Stimulated activated CD8-positive, alpha-beta memory T cell treated with anti-CD3 and anti-CD28 coated beads, Interleukin-12 subunit alpha, Interleukin-12 subunit beta, amount 100 ng/mL, for 4 hours (primary cell): ENCODE results near the gene TMEM270.

ENCODE experiments used
- DNase-seq: peaks from one replicate; pipeline ENCODE4 v3.0.0-alpha.2; 2020; ENCODE audit warnings: low read depth

Gene TMEM270

DNA sequence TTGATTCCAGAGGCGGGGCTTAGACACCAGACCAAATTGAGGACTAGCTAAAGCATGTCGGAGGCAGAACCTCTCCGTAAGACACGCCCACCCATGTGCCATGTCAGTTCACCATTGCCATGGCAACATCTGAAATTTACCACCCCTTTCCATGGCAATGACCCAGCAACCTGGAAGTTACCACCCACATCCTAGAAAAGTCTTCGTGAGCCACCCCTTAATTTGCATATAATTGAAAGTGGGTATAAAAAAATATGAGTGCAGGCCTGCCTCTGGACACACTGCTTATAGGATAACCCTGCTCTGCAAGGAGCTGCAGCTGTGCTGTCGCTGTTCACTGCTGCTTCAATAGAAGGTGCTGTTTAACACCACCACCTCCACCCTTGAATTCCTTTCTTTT, 28.0 kb downstream of the TMEM270 start:
- DNase-seq: no peak

DNA sequence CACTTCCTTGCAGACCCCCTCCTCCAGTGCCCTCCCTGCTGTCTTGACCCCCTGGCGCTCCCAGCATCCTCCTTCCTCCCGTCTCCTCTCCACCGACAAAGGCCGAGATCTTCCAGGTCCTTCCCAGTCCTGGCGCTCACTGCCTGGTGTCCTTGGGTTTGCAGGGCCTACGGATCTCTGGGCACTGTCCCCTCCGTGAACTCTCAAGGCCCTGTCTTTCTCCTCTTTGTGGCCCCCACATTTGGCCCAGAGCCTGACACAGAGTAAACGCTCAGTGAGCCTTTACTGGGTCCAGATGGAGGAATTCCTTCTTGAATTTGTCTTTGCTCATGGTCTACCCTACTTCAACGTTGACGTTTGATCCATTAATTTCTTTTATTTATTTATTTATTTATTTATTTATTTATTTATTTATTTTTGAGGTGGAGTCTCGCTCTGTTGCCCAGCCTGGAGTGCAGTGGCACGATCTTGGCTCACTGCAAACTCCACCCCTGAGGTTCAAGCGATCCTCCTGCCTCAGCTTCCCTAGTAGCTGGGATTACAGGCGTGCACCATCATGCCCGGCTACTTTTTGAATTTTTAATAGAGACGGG, 29.7 kb downstream of the TMEM270 start:
- DNase-seq: no peak

DNA sequence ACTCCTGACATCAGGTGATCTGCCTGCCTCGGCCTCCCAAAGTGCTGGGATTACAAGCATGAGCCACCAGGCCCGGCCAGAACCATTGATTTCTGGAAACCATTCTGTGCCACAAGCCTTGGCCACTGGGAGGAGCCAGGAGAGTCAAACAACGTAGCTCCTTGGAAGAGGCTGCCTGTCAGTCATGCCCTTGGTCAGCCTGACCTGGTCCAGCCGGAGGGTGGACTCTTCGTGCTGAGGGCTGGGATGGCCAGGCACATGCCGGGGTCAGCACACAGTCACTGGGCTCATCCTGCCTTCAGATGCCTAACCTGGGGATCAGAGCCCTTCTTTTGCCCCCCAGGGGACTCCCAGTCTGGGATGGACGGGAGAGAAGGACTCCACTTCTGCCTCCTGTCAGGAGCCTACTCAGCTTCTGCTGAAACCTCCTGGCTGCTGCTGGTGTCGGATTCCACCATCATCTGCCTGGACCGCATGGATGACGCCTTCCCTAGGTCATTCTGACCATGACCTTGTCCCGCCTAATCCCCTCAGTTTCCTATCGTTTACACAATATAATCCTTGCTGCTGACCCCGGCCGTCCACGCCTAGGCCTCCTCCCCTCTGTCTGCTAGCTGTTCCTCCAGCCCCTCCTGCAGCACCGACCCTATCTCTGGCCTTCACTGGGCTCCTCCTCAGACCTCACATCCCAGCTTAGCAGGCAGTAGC, 30.4 kb downstream of the TMEM270 start:
- no peak for DNase-seq

DNA sequence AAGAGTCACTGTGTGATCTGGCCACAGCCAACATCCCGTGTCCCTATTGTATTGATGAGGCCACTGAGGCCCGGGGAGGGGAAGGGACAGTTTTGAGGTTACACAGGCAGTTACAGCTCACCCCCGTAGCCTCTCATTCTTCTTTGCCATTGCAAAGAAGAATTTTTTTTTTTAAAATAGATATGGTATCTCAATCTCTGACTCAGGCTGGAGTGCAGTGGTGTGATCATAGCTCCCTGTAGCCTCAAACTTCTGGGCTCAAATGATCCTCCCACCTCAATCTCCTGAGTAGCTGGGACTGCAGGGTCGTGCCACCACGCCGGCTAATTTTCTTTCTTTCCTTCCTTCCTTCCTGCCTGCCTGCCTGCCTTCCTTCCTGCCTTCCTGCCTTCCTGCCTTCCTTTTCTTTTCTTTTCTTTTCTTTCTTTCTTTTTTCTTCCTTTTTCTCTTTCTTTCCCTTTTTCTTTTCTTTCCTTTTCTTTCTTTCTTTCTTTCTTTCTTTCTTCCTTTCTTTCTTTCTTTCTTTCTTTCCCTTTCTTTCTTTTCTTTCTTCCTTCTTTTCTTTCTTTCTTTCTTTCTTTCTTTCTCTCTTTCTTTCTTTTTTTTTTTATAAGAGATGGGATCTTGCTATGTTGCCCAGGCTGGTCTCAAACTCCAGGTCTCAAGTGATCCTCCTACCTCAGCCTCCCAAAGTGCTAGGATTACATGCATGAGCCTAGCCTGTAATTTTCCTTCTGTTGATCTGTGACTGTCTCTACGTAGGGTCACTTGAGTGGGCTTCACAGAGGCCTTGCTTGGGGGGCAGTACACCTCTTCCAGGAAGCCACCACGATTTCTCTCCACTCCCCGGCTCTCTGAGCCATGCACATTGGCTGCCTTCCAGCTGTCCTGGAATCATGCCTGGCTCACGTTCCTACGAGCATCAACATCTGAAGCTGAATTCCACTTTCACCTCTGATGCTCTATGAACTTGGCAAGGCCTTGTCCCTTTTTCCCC, 31.3 kb downstream of the TMEM270 start:
- no peak for DNase-seq

DNA sequence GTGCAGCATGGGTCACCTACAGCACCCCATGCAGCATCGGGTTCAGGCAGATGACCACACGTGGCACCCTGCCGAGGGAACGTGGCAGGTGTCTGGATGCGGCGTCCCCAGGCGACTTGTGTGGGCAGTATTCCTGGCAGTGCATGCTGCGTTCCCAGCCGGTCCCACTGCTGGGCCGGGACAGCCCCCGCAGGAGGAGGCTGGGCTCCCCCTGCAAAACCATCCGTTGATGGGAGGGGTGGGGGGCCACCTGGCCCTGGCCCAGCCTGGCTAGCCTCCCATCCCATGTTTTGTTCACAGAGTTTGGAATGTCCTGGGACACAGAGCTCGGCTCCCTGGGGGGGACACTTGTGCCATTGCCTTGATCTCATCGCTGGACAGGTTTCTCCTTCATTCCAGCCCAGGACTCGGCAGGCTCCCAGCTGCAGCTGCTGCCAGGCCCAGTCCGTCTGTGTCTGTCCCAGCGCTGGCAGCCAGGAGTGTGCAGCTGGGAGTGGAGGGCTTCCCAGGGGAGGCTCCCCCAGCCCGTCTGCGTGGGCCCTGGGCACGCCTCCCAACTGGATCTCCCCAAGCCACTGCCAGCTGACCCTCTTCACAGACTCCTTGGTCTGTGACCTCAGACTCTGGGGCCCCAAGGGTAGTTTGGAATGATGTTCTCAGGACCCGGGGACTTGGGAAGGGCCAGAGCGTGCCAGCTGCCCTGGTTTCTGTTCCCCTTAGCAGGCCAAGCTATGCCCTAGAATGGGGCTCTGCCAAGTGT, 32.6 kb downstream of the TMEM270 start:
- DNase-seq: no peak

DNA sequence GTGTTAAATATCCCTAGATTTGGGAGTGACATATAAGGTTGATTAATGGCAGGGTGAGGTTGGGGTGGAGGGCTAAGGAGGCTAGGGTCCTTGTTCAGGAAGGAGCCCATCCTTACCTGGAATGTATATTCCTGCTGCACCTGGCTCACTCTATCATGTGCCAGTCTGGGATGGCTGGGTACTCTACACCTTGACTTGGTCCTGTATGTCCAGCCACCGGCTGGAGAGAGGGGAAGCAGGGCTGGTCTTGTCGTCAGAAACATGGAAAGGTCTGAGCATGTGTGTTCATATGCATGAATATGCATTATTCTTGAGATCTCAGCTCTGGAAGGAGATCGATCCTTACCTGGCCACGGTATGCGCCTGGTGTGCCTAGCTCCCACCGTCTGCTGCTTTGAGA, 33.2 kb downstream of the TMEM270 start:
- no peak for DNase-seq

DNA sequence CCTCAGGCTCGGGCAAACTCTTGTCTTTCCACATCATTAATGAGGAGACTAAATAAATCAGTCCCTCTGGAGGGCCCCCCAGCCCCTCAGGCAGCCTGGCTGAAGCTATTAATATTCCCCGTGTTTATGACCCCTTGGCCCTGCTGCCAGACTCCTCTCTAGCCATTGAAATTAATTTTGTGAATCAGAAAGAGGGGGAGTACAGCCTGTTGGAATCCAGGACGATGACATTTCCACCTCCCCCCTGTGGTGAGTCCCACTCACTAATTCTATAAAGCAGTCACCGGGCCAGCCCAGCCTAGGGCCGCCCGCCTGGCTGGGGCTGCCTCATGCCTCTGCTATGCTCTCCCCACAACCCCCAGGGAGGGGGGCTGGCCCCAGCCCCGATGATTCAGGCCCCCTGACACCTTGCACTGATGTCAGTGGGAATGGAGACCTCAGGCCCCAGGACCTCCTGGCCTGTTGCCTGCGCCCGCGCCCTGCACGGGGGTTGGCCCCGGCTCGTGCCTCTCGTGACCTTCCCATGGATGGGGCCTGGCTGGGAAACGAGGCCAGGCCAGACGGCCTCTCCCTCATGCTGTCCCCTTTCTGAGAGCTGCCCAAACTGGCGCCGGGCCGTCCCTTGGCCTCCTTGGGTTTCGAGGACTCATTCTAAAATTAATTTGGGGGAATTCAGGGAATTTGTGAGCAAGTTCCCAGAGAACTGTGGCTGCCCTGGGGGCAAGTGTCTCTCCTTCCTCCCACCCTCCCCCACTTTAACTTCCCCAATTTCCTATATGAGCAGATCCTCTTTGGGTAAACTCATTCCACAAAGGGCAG, 34.0 kb downstream of the TMEM270 start:
- DNase-seq: no peak

DNA sequence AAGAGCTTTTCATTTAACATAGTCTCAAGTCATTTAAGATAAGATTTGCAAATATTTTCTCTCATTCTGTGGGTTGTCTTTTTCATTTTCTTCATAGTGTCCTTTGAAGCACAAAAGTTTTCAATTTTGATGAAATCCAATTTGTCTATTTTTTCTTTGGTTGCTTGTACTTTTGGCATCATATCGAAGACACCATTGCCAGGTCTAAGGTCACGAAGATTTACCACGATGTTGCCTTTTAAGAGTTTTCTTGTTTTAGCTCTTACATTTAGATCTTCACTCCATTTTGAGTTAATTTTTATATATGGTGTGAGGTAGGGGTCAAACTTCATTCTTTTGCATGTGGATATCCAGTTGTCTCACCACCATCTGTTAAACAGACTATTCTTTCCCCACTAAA, 34.7 kb downstream of the TMEM270 start:
- no peak for DNase-seq

DNA sequence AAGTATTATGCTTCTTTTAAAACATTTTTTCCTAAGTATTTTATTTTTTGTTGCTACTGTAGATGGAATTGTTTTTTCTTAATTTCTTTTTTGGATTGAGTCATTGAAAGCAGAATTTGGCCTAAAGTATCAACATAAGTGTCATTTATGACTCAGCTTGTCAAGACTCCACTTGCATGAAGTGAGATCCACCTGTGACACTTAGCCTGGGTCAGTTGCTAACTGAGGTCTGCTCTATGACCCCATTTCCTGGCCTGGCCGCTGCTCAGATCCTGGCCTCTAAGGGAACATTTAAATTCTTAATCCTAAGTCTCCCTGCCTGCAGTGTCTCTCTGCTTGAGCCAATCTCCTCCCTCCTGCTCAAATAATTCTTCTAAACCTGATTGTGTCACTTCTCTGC, 35.5 kb downstream of the TMEM270 start:
- no peak for DNase-seq

DNA sequence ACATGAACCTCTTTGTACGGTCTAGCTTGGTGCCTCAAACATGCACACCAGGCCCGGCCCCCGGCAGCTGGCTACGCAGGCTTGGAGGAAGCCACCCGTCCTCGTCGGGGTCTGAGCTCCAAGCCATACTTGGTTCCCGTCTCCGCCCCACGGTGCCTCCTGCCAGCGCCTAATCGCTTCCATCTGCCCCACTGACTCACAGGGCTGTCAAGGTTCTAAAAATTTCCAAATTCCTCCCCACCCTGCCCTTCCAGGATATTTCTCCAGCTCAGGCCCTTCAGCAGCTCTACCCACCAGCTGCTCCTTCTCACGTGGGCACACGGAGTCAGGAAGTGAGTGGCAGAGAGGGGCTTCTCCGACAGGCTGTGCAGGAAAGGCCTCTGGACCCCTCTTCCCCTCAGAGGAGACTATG, 38.8 kb downstream of the TMEM270 start:
- DNase-seq: no peak

DNA sequence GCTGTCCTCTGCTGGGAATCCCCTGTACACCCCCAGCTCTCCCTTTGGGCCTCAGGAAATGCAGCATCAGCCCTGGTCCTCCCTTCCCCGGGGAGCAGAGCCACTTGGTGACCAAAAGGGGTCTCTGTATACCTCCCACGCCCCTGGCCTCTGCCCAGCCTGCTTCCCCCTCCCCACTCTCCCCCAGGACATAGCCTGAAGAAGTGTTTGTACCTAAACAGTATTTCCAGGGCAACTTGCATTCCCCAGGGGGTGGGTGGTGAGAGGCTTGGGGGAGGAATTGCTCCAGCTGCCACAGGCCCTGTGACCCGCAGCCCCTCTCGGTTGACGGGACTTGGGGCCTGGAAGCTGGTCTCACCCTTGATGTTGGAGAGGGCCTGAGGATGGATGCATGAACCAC, 39.3 kb downstream of the TMEM270 start:
- no peak for DNase-seq

DNA sequence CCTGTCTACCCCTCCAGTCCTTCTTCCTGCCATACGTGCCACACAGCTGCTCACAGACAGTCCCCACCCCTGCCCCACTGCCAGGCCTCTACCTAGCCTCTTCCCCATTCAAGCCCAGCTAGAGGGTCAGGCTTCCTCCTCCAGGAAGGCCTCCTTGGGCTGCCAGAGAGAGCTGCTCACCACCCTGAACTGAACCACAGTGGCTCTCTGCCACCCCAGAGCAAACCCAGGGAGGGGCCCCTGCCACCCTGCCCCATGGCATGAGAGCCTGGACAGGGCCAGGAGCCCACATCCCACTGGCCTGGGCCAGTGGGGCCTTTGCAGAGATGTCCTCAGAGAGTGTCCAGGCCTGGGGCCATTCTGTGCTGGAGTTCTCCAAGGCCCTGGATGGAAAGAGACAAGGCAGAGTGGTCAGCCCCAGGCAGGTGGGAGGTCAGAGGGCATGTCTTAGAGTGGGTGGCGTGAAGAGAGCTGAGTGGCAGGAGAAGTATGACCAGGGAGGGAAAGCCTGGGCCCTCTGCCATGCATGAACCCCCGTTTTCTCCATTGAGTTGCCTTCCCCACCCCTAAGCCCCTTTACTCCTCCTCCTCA, 40.4 kb downstream of the TMEM270 start:
- no peak for DNase-seq

DNA sequence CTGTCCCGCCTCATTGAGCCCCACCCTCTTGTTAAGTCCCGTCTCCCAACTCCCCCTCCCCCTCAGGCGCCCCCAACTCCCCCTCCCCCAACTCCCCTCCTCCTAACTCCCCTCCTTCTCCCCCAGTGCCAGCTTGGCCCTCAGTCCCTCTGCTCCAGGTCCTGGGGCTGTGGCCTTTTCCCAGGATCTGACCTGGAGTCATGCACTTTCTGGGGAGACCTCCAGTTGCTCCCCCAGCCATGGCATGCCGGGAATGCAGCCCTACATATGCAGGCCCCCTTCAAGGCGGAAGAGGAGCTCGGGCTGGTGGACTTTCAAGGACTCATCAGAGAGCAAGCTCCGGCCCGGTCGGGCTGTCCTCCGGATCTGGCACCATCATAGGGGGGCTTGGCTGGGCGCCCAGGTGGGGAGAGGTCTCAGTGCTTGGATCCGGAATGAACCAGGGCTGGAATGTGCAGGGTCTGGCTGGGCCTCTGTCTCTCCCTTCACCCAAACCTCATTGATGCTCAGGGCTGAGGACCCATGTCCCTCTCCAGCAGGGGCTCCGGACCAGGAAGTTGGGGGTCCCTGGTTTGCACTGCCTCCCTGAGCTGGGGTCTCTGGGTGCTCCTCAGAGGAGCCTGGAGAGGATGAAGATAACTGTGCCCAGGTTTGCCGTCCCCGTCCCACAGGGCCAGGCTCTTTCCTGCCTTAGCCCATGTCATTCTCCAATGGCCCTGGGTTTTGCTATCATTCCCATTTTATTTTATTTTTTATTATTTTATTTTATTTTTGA, 41.1 kb downstream of the TMEM270 start:
- no peak for DNase-seq

DNA sequence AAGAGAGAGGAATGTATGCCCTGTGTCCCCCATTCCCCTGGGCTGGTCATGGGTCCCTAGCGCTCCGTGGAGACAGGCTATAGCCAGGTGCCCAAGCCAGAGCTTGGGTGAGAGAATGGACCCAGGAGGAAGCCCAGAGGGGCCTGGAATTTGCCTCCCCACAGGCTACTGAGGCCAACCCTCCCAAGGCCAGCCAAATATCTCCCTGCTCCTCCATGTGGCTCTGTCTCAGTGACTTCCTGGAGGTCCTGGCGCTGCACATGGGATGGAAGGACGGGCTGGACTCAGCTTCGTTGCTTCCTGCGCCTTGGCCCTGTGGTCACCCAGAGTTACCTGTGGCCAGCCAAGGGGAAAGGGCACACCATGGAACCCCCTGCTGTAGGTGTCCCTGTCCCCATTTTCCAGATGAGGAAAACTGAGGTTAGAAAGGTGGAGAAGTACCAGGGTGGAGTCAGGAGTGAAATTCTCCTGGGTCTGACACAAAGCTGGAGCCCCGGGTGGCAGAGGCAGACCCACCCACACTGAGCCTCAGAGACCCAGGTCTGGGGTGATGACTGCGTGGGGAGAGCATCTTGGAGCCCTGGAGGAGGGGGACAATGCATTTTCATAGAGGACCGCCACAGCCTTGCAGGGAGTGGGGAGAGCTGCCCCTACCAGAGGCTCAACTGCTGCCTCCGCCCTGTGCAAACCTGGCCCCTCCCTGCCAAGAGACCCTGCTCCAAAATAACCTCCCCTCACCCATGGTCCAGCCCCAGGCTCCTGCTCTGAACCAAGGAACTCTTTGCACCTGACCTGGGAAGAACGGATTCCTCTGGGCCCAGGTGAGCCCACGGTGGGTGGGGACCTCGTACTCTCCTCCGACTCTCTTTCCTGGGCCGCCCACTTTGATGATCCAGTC, 42.6 kb downstream of the TMEM270 start:
- no peak for DNase-seq

DNA sequence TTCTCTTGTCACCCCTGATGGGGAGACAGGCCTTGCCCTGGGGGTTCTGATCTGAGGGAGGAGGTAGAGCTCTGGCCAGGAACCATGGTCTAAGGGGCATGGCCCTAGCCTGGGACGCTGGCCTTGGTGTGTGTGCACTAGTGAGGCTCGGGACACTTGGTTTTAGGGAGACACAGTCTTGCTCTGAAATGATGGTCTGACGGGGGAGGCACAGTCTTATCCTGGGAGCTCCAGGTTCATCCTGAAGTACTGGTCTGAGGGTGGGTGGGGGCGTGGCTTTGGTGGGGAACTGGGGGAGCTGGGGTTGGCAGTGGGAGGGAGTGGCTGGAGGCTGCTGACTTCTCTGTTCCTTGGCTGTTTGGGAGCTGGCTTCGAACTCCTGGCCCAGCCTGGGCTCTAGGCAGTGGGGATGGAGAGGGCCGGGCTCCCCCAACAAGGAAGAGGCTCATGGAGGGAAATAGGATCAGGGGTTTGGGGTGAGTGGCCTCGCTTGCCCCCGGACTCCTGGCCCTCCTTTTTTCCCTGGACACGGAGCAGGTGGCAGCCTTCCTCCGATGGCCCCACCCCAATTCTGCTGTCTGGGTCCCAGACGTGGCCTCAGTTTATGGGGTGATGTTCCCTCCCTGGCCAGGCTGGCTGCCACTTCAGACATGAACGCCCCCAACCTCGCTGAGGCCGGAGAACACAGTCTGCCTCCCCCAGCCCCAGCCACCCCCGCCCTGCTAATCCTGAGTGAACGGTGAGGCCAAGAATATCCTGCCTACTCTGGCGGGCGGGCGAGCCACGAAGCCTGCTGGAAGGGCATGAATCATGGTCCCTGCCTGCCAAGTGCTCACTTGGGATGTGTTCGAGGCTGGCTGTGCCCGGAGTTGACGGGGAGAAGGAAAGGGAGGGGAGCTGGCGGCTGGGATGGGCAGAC, 43.5 kb downstream of the TMEM270 start:
- DNase-seq: no peak

DNA sequence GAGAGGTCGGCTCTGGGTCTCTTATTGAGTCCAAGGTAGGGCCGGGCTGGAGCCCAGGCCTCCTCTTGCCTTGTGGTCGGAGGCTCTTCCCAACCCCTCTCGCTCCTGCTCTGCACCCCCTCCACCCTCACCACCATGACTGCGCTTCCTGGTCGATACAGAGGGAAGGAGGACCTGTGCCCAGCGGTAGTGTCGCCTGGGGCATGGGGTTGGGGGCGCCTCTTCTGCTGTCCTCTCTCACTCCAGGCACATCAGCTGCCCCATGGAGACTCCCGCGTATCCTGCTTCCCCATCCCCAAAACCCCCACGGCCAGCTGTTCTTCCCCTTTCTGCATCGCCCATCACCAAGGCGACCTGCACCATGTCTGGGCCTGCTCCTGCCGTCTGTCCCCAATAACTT, 44.4 kb downstream of the TMEM270 start:
- no peak for DNase-seq

DNA sequence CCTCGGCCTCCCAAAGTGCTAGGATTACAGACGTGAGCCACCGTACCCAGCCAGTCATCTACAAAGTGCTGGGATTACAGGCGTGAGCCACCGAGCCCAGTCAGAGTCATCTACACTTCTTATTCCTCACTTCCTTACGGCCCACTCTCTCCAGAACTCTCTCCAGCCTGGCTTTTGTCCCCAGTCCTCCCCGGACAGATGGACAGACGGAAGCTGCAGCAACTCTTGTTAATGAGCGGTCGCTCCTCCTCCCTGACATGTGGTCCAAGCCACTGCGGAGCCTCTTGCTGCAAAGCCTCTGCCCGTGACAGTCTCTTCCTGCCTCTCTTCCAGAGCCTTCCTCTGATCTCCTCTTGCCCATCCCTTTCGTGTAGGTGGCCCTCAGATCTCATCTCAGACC, 45.9 kb downstream of the TMEM270 start:
- DNase-seq: no peak

DNA sequence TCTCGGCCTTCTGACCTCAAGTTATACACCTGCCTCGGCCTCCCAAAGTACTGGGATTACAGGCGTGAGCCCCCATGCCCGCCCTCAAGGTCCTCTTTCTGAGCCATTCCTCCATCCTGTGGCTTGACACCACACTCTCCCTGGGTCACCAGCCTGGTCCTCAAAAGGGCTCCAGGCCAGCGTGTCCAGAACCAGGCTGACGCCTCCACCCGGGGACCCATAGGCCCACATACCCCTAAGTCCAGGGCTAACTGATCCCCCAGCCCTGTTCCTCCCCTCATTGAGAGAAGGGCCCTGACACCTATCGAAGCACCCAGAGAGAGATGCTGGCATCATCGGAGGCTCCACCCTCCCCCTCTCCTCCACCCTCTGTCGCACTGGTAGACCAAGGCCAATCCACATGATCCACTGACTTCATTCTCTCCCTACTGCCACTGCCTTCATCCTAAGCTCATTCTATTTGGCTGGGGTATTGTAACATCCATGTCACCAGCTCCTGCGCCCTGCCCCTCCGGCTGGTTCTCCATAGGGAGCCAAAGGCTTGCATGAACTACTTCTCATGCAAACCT, 46.7 kb downstream of the TMEM270 start:
- no peak for DNase-seq
